AG09309 (cell line): ENCODE results near the gene APBA2.

Experiments
- DNase-seq: peaks from one replicate; pipeline ENCODE4 v3.0.0-alpha.2; 2010; ENCODE audit warnings: low read depth
- H3K4me3 ChIP-seq: 2 replicates; pipeline ENCODE4 v1.5.1; 2011; ENCODE audit warnings: mild to moderate bottlenecking, low read depth, low read length, moderate library complexity; ENCODE audit not compliant: control insufficient read depth
- TF ChIP-seq, protein P1 (sequence below): IDR thresholded peaks from 2 replicates; pipeline ENCODE4 v1.5.1; 2011; ENCODE audit warnings: mild to moderate bottlenecking, low read depth, low read length, inconsistent platforms; ENCODE audit not compliant: insufficient read depth, control insufficient read depth; ENCODE audit errors: missing control alignments

The APBA2 gene

DNA sequence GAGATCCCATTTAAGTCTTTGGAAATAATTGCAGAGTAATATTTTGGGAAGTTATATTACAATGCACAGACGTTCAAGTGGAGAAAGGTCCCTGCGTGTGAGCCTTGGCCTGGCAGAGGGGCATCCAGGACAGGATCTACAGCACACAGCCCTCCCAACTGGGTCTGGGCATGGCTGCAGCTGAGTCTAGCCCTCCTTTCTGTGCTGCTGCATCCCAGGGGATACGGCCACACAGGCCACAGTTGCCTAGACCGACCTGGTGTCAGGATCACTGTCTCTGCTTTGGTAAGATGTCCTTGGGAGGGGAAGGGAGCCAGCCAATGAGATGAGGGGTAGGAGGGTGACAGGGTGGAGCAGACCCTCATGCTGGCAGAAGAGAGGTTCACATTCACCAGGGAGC, 46.1 kb downstream of the APBA2 start:
- TF ChIP-seq, protein P1, sequence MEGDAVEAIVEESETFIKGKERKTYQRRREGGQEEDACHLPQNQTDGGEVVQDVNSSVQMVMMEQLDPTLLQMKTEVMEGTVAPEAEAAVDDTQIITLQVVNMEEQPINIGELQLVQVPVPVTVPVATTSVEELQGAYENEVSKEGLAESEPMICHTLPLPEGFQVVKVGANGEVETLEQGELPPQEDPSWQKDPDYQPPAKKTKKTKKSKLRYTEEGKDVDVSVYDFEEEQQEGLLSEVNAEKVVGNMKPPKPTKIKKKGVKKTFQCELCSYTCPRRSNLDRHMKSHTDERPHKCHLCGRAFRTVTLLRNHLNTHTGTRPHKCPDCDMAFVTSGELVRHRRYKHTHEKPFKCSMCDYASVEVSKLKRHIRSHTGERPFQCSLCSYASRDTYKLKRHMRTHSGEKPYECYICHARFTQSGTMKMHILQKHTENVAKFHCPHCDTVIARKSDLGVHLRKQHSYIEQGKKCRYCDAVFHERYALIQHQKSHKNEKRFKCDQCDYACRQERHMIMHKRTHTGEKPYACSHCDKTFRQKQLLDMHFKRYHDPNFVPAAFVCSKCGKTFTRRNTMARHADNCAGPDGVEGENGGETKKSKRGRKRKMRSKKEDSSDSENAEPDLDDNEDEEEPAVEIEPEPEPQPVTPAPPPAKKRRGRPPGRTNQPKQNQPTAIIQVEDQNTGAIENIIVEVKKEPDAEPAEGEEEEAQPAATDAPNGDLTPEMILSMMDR = no peak
- DNase-seq = no peak
- no peak overlapping the region for H3K4me3 ChIP-seq

DNA sequence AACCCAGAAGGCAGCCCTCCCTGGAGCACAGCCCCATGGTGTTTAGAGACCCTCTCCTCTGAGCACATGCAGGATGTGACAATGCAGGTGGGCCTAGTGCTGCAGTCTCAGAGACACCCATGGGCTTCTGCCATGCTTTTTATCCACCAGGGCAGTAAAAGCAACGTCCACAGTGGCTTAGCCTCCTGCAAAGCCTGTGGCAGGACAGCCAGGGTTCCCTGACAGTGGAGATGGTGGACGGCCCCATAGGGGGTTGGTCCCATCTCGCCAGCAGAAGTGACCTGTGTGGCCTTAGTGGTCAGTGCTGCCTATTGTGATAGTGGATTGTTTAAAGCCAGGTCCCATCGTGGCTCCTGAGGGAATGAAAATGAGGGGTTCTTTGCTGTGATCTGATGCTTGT, 46.6 kb downstream of the APBA2 start:
- TF ChIP-seq, protein P1 = no peak
- no peak overlapping the region for H3K4me3 ChIP-seq
- DNase-seq = no peak

DNA sequence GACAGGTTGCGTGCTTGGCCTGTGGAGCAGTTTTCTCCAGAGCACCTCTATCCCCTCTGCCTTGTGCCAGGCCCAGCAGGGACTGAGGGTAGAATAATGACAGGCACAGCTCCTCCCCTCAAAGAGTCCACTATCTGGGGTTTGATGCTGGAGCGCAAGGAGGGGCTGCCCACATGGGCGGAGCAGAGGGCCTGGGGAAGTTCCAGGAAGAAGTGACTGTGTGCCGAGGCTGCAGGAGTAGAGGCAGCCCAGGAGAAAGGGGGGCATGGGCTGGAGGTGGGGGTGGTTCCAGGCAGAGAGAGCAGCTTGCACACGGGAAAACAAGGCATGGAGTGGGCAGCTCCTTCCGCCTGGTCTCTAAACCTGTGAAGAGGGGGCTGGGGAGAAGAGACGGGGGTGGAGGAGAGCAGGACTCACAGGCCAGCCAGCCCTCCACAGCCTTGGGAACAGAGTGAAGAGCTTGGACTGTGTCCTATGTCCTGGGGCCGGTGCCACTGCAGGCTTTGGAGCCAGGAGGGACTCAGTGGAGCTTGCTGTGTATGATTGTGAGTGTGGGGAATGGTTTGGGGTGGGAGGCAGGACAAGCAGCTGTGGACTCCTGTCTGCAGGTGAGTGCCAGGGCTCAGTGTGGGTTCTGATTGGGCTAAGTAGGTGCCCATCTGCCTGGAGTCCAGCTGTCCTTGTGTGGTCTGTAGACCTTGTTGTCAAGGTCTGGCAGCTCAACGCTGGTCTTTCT, 48.1 kb downstream of the APBA2 start:
- no peak overlapping the region for H3K4me3 ChIP-seq
- no peak for DNase-seq
- TF ChIP-seq, protein P1 = no peak

DNA sequence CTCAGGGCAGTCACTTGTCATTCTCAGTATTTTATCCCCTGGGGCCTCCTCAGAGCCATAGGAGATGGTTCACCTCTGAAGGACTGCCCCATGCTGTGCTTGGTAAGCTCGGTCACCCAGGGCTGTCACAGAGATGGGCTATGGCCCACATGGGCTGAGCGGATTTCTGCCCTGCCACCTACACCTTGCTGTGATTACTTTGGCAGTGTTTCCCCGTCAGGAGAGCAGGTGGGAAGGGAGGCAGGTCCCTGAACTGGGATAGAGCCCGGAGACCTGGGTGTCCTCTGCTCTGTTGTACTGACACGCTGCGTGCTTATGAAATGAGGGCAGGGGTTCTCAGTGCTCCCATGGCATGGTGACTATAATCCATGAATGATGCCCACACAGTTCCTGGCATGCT, 48.9 kb downstream of the APBA2 start:
- no peak overlapping the region for H3K4me3 ChIP-seq
- TF ChIP-seq, protein P1 = no peak
- DNase-seq = no peak

DNA sequence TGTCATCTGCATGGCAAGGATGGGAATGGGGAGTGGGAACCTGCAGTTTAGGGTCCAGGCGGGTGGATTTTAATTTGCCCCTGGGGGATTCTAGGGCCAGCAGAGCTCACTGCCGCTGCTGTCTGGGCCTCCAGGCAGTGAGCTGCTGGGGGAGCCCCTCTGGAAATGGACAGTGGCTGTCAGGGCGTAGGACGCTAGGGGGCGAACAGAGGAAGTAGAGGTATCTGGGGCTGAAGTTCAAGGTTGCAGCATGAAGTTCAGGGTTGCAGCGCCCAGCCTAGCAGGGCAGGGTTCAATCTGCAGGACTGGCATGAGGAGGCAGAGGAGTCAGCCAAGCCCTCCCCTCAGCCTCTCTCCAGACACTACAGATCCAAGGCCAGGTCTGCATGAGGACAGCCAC, 49.5 kb downstream of the APBA2 start:
- TF ChIP-seq, protein P1 = no peak
- DNase-seq = no peak
- H3K4me3 ChIP-seq = no peak overlapping the region

DNA sequence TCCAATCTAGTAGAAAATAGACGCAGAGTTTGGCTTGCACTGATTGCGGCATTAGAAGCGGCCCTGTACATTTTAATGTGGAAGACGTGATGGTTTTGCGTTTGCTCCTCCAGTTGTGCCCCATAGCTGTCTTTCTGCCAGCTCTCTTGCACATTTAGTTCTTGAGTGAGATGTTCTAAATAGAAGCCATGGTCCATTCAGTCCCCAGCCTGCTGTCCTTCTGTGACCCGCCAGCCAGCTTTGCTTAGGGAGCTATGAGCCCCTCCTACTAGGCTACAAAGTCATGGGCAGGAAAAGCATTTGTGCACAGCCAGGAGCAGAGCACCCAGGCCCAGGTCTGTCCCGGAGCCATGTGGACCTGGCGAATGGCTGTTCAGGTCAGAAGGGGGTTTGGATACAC, 50.3 kb downstream of the APBA2 start:
- TF ChIP-seq, protein P1 = no peak
- no peak overlapping the region for H3K4me3 ChIP-seq
- DNase-seq = no peak
